Panc1 (cell line): ENCODE results near the gene IFT57.

Experiments used
- CTCF ChIP-seq: fragments of 450-650 bp; IDR thresholded peaks from 2 replicates; pipeline ENCODE4 v1.5.1; 2017; ENCODE audit warnings: mild to moderate bottlenecking
- POLR2AphosphoS5 ChIP-seq: IDR thresholded peaks from 2 replicates; pipeline ENCODE4 v1.6.1; 2012; ENCODE audit warnings: mild to moderate bottlenecking, low read depth, low read length, moderate library complexity
- REST ChIP-seq, 2 experiments: IDR thresholded peaks; 2 replicates each; pipeline ENCODE4 v1.6.1; 2011 to 2012; ENCODE audit warnings: low read depth in 2 of 2, control low read depth in 1 of 2, low read length in 1 of 2, mild to moderate bottlenecking in 1 of 2, moderate library complexity in 1 of 2; ENCODE audit not compliant: insufficient read depth in 1 of 2
- SIN3A ChIP-seq: IDR thresholded peaks from 2 replicates; pipeline ENCODE4 v1.6.1; 2012; ENCODE audit warnings: low read depth, mild to moderate bottlenecking, low read length, moderate library complexity, borderline replicate concordance; ENCODE audit not compliant: insufficient read depth

GRCh38 chr3:108159865-108160264 lies 62.4 kb downstream of the IFT57 start:
- TF ChIP-seq REST (IDR thresholded peaks at IDR 0.05; ENCODE audit: insufficient read depth in 1 of 2, low read depth in 2 of 2, low read length in 1 of 2) (no peak), CTCF (no peak), POLR2AphosphoS5 (no peak), SIN3A (no peak)
